Vagina (tissue), 2 donors: ENCODE data around the gene AKAP6.

Experiments used
- CTCF ChIP-seq, 3 experiments: fragments of 450-650 bp in 2 of 3; fragments of 200-600 bp in 1 of 3; sonication (generic) in 1 of 3; IDR thresholded peaks; one replicate each; pipeline ENCODE4 v1.5.1; 2017 to 2019; ENCODE audit warnings: antibody characterized with exemption in 3 of 3, mild to moderate bottlenecking in 2 of 3, moderate library complexity in 2 of 3
- POLR2A ChIP-seq, 2 donors: fragments of 450-650 bp; IDR thresholded peaks; one replicate each; pipeline ENCODE4 v1.6.1; 2017; ENCODE audit warnings: antibody characterized with exemption in 2 of 2, mild to moderate bottlenecking in 2 of 2, moderate library complexity in 2 of 2

GRCh38 chr14:32474478-32475195, 145.5 kb downstream of the AKAP6 start:
- TF ChIP-seq CTCF (IDR thresholded peaks at IDR 0.05): no peak
- no peak for TF ChIP-seq POLR2A (IDR thresholded peaks at IDR 0.05)
